ENCODE measurements around the gene TMPRSS12.

Gene TMPRSS12

GRCh38 chr12:50840809-50841487, 1.8 kb upstream of the TMPRSS12 start:
- no peak overlapping the region for H3K4me3 ChIP-seq (ENCODE audit: low read length, poor library complexity, severe bottlenecking)
- H3K9me3 ChIP-seq (ENCODE audit: insufficient read depth, low read depth, low read length): no peaks in the 10 kb centered on the region
- no peaks in the 10 kb centered on the region for H4K20me1 ChIP-seq (ENCODE audit: insufficient read depth, low read length, poor library complexity, severe bottlenecking)
- H3K9me2 ChIP-seq (replicated peaks; ENCODE audit: low read depth, low read length): no peaks in the 10 kb centered on the region
- no peaks in the 10 kb centered on the region for H3K27me3 ChIP-seq (ENCODE audit: insufficient read depth, low read length, poor library complexity, severe bottlenecking)
- TF ChIP-seq EZH2phosphoT487 (IDR thresholded peaks at IDR 0.05; ENCODE audit: borderline replicate concordance): no peak
- TF ChIP-seq CTCF (conservative IDR thresholded peaks at IDR 0.05; ENCODE audit: low read length): no peak
- no peaks in the 10 kb centered on the region for H3F3A ChIP-seq (ENCODE audit: low read depth)
- H3K9ac ChIP-seq (ENCODE audit: low read depth, low read length, poor library complexity, severe bottlenecking): no peak overlapping the region
- H3K36me3 ChIP-seq (ENCODE audit: insufficient read depth, low read length): no peaks in the 10 kb centered on the region
- H3K4me2 ChIP-seq (ENCODE audit: low read depth, low read length, poor library complexity, severe bottlenecking): no peak overlapping the region
- H3K79me2 ChIP-seq (ENCODE audit: insufficient read depth, low read length): no peaks in the 10 kb centered on the region
- no peak overlapping the region for H2AFZ ChIP-seq (ENCODE audit: low read length)
- H3K4me1 ChIP-seq (ENCODE audit: insufficient read depth, low read length, poor library complexity, severe bottlenecking): no peaks in the 10 kb centered on the region

DNA sequence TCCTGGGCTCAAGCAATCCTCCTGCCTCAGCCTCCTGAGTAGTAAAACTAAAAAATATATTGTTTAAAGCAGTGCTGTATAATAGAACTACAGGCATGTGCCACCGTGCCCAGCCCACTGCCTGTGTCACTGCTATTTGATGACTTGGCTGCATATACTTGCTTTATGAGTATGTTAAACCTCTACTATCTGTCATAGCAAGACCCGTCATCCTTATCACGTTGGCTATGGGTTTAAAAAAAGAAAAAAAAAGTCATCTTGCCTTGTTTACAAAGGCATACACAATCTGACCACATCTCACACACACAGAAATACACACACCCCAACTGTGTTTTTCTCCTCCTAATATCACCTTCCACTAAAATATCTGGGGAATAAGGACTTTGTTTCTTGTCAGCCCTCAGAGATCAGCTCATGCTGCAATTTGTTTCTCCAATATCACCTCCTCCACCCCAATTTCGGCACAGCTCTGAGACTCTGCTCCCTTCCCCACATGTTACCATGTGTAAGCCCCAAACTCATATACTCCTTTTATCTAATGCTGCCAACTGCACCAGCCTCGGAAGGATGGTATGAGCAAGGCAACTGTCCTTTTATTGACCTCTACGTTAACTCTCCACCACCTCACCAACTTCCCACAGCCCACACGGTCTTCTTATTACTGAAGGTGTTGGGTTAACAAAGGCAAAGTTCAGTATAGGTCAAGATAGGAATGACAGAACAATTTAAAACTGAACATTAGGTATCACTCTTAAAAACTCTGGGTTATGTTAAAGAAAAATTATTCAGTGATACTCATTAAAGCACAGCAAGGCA, 802 bp upstream of the TMPRSS12 start:
- Histone ChIP-seq H3K9ac (ENCODE audit: low read depth, low read length, poor library complexity, severe bottlenecking) (no peak overlapping the region), H3K4me2 (ENCODE audit: low read depth, low read length, poor library complexity, severe bottlenecking) (no peak overlapping the region), H3K4me3 (ENCODE audit: low read length, poor library complexity, severe bottlenecking) (no peak overlapping the region), H3K9me3 (ENCODE audit: insufficient read depth, low read depth, low read length) (no peaks in the 10 kb centered on the region), H3K4me1 (ENCODE audit: insufficient read depth, low read length, poor library complexity, severe bottlenecking) (no peaks in the 10 kb centered on the region), H2AFZ (ENCODE audit: low read length) (no peak overlapping the region), H3F3A (ENCODE audit: low read depth) (no peaks in the 10 kb centered on the region), H4K20me1 (ENCODE audit: insufficient read depth, low read length, poor library complexity, severe bottlenecking) (no peaks in the 10 kb centered on the region), H3K36me3 (ENCODE audit: insufficient read depth, low read length) (no peaks in the 10 kb centered on the region), H3K79me2 (ENCODE audit: insufficient read depth, low read length) (no peaks in the 10 kb centered on the region), H3K27me3 (ENCODE audit: insufficient read depth, low read length, poor library complexity, severe bottlenecking) (no peaks in the 10 kb centered on the region), H3K9me2 (replicated peaks; ENCODE audit: low read depth, low read length) (no peaks in the 10 kb centered on the region)
- no peak for TF ChIP-seq EZH2phosphoT487 (IDR thresholded peaks at IDR 0.05; ENCODE audit: borderline replicate concordance)
- no peak for TF ChIP-seq CTCF (conservative IDR thresholded peaks at IDR 0.05; ENCODE audit: low read length)

DNA sequence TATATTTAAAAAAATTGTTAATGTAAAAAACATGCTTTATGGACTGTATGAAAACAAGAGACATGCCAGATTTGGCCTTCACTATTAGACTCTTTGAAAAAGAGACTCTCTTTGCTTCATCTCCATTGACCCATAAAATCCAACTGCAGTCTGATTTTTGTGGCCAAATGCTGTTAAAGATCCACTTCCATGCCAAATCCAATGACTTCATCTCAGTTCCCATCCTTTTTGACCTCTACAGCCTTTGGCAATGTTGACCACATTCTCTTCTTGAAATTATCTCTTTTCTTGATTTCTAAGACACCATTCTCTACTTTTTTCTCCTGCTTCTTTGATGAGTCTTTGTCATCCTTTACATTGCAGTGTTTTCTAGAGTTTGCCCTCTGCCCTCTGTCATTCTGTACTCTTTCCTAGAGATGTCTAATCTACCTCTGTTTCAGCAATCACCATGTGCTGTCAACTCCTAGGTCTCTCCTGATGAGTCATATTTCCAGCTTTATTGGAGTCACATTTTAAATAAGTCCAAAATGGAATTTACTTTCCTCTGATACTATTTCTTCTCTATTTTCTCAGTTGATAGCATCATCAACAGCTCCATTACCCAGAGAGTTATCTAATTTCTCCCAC, 2.4 kb downstream of the TMPRSS12 start:
- TF ChIP-seq CTCF (conservative IDR thresholded peaks at IDR 0.05; ENCODE audit: low read length) (no peak), EZH2phosphoT487 (IDR thresholded peaks at IDR 0.05; ENCODE audit: borderline replicate concordance) (no peak)
- H3K79me2 ChIP-seq (ENCODE audit: insufficient read depth, low read length): no peaks in the 10 kb centered on the region

More for the DNA sequence above, 2.4 kb downstream of the TMPRSS12 start:
- Histone ChIP-seq H2AFZ (ENCODE audit: low read length) (no peak overlapping the region), H3K4me3 (ENCODE audit: low read length, poor library complexity, severe bottlenecking) (no peak overlapping the region), H3K9ac (ENCODE audit: low read depth, low read length, poor library complexity, severe bottlenecking) (no peak overlapping the region), H3K4me1 (ENCODE audit: insufficient read depth, low read length, poor library complexity, severe bottlenecking) (no peaks in the 10 kb centered on the region), H3K9me2 (replicated peaks; ENCODE audit: low read depth, low read length) (no peaks in the 10 kb centered on the region), H3K36me3 (ENCODE audit: insufficient read depth, low read length) (no peaks in the 10 kb centered on the region), H3F3A (ENCODE audit: low read depth) (no peaks in the 10 kb centered on the region), H3K27me3 (ENCODE audit: insufficient read depth, low read length, poor library complexity, severe bottlenecking) (no peaks in the 10 kb centered on the region), H4K20me1 (ENCODE audit: insufficient read depth, low read length, poor library complexity, severe bottlenecking) (no peaks in the 10 kb centered on the region), H3K4me2 (ENCODE audit: low read depth, low read length, poor library complexity, severe bottlenecking) (no peak overlapping the region), H3K9me3 (ENCODE audit: insufficient read depth, low read depth, low read length) (no peaks in the 10 kb centered on the region)
